ENCODE results near the gene TMEM183A.

- TF ChIP-seq CTCF (IDR thresholded peaks at IDR 0.05) (no peak), EZH2 (IDR thresholded peaks at IDR 0.05; ENCODE audit: borderline replicate concordance, insufficient read depth, low read depth, low read length, poor library complexity, severe bottlenecking) (no peak)
Measured at GRCh38 chr1:203025686-203026030, 18.5 kb downstream of the TMEM183A start.
